ENCODE measurements around the gene C11orf71.
A peak's percentile ranks its signal among the peaks of the same experiment; 100 is the strongest.

C11orf71 gene

DNA sequence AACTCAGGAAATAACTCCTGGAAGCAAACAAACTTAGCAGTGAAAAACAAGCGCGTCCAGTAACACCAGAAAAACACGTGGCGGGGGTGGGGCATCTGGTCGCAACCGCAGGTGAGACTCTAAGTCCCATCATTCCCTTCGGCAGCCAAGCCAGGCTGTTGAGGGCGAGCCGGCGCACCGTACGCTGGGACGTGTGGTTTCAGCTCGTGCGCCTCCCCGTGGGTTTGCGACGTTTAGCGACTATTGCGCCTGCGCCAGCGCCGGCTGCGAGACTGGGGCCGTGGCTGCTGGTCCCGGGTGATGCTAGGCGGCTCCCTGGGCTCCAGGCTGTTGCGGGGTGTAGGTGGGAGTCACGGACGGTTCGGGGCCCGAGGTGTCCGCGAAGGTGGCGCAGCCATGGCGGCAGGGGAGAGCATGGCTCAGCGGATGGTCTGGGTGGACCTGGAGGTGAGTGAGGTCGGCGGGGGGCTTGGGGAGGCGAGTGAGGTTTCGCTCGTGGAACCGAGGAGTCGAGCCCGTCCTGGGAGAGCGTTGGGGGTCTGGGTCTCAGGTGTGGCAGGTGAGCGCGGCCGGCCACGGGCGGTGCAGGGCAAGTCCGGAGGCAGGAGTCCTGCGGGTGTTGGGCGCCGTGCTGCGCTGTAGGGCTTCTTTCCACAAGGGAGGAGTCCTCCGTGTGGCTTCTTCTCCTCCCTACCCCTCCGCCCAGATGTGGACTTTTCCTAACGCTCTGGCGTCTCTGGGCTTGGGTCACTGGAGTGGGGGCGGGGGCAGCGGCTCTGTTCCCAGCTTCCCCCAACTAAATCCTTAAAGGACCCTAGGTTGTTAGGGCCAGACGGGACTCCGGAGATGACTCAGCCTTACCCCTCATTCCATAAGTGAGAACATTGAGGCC lies 39.2 kb upstream of the C11orf71 start, which contains the start of gene REXO2:
TSS of gene REXO2 (plus strand) at position 239 of the 892 bp plus-strand sequence. CDS start at position 301, 62 bp downstream.
- H3K27me3 ChIP-seq (ENCODE audit: control insufficient read depth, insufficient read depth, low read length), result no peaks in the 10 kb centered on the region
- peak within 1 kb of the TSS; percentile 96 for H3K4me3 ChIP-seq (ENCODE audit: low read length)
- WGBS (ENCODE audit: insufficient coverage, insufficient read length), result no CpG with 5 or more reads among the region's 64 CpGs
- no peak within 1 kb of the TSS for H3K27ac ChIP-seq (ENCODE audit: low read length)
- H3K4me1 ChIP-seq (ENCODE audit: control insufficient read depth, insufficient read depth, low read length), result 0 out of 2 replicates have a peak, but pooled peaks cover 2% of the 10 kb centered on the region
- no peaks in the 10 kb centered on the region; the same call in 1 of the 2 replicates for H3K9me3 ChIP-seq (ENCODE audit: control insufficient read depth, insufficient read depth, low read length)
- DNase-seq (ENCODE audit: low read depth, low spot score), result peak; percentile 78
- H3K36me3 ChIP-seq (ENCODE audit: control insufficient read depth, insufficient read depth, low read length), result no peaks in the 10 kb centered on the region; the same call in 1 of the 2 replicates

DNA sequence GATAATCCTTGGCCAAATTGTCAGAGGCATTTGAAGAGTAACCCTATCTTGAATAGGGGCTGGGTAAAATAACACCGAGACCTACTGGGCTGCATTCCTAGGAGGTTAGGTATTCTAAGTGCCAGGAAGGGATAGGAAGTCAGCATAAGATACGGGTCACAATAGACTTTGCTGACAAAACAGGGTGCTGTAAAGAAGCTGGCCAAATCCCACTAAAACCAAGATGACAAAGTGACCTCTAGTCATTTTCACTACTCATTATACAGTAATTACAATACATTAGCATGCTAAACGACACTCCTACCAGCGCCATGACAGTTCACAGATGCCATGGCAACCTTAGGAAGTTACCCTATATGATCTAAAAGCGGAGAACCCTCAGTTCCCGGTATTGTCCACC lies 38.0 kb upstream of the C11orf71 start:
- no peaks in the 10 kb centered on the region for H3K27me3 ChIP-seq (ENCODE audit: control insufficient read depth, insufficient read depth, low read length)
- peak overlapping the region; percentile 5; the same call in 1 of the 2 replicates for H3K4me3 ChIP-seq (ENCODE audit: low read length)
- DNase-seq (ENCODE audit: low read depth, low spot score), result no peak
- H3K4me1 ChIP-seq (ENCODE audit: control insufficient read depth, insufficient read depth, low read length), result 0 out of 2 replicates have a peak, but pooled peaks cover 2% of the 10 kb centered on the region
- no peaks in the 10 kb centered on the region; the same call in 1 of the 2 replicates for H3K9me3 ChIP-seq (ENCODE audit: control insufficient read depth, insufficient read depth, low read length)
- H3K27ac ChIP-seq (ENCODE audit: low read length), result no peak overlapping the region
- WGBS (ENCODE audit: insufficient coverage, insufficient read length), result no CpG with 5 or more reads among the region's 6 CpGs
- no peaks in the 10 kb centered on the region for H3K36me3 ChIP-seq (ENCODE audit: control insufficient read depth, insufficient read depth, low read length)

DNA sequence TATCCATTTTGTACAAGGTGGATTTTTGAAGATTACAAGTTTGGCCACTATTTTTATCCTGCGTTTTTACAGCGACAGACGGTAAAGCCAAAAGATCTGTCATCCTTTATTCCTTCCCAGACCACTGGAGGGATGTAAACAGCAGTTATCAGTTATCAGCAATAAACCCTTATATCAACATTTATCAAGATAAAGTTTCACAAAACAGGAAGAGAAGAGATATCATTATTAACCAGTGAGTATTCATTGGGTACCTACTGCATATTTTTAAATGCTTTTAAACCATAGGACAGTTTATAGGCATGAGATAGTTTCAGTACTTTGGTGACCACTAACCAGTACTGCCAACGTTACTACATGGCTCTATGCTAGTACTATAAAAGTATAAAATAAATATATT lies 33.1 kb upstream of the C11orf71 start:
- H3K4me1 ChIP-seq (ENCODE audit: control insufficient read depth, insufficient read depth, low read length), result peaks cover 2% of the 10 kb centered on the region; the same call in 1 of the 2 replicates
- H3K9me3 ChIP-seq (ENCODE audit: control insufficient read depth, insufficient read depth, low read length), result no peaks in the 10 kb centered on the region
- no peaks in the 10 kb centered on the region for H3K27me3 ChIP-seq (ENCODE audit: control insufficient read depth, insufficient read depth, low read length)
- H3K36me3 ChIP-seq (ENCODE audit: control insufficient read depth, insufficient read depth, low read length), result no peaks in the 10 kb centered on the region
- no peak overlapping the region for H3K4me3 ChIP-seq (ENCODE audit: low read length)
- no peak for DNase-seq (ENCODE audit: low read depth, low spot score)
- no CpG with 5 or more reads among the region's 4 CpGs for WGBS (ENCODE audit: insufficient coverage, insufficient read length)
- no peak overlapping the region for H3K27ac ChIP-seq (ENCODE audit: low read length)

DNA sequence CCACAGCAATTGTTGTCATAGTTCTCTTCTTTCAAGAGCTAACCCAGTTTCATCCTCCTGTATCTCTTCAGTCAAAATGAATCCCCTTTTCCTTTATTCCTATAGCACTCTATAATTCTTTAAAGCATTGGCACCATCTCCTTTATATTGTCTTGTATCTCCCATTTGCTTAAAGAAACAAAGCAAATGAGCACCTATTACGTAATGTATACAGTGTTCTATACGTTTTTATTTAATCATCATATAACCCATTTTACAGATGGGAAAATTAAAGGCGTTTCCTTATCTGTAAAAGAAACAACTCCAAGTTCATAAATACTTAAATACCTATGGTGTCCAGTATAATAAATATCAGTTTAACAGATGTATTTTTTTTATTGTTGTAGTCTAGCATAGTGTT lies 32.6 kb upstream of the C11orf71 start:
- WGBS (ENCODE audit: insufficient coverage, insufficient read length), result no CpG with 5 or more reads among the region's 3 CpGs
- peaks cover 2% of the 10 kb centered on the region; the same call in 1 of the 2 replicates for H3K4me1 ChIP-seq (ENCODE audit: control insufficient read depth, insufficient read depth, low read length)
- no peak for DNase-seq (ENCODE audit: low read depth, low spot score)

DNA sequence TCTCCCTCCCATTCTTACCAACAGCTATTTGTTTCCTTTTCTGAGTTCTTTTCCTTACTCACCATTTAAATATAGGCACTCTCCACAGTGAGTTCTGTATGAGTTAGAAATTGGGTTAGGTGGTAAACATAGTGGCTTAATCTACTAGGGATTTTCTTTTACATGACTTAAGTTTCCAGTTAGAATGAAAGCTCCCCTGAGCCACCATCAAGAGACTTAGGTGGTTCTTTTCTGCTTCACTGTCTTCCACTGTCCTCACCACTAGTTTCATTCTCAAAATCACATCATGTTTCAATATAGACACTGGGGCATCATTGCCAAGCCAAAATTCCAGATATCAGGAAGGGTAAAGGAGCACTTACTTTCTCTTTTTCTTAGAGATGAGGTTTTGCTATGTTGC lies 30.0 kb upstream of the C11orf71 start:
- H3K27ac ChIP-seq (ENCODE audit: low read length), result no peak overlapping the region
- H3K9me3 ChIP-seq (ENCODE audit: control insufficient read depth, insufficient read depth, low read length), result no peaks in the 10 kb centered on the region
- H3K36me3 ChIP-seq (ENCODE audit: control insufficient read depth, insufficient read depth, low read length), result no peaks in the 10 kb centered on the region
- no peak overlapping the region for H3K4me3 ChIP-seq (ENCODE audit: low read length)
- DNase-seq (ENCODE audit: low read depth, low spot score), result no peak
- H3K27me3 ChIP-seq (ENCODE audit: control insufficient read depth, insufficient read depth, low read length), result no peaks in the 10 kb centered on the region
- peaks cover 2% of the 10 kb centered on the region; the same call in 1 of the 2 replicates for H3K4me1 ChIP-seq (ENCODE audit: control insufficient read depth, insufficient read depth, low read length)

More for the DNA sequence above, 32.6 kb upstream of the C11orf71 start:
- Histone ChIP-seq H3K27me3 (ENCODE audit: control insufficient read depth, insufficient read depth, low read length) (no peaks in the 10 kb centered on the region), H3K4me3 (ENCODE audit: low read length) (no peak overlapping the region), H3K36me3 (ENCODE audit: control insufficient read depth, insufficient read depth, low read length) (no peaks in the 10 kb centered on the region), H3K9me3 (ENCODE audit: control insufficient read depth, insufficient read depth, low read length) (no peaks in the 10 kb centered on the region), H3K27ac (ENCODE audit: low read length) (no peak overlapping the region)

DNA sequence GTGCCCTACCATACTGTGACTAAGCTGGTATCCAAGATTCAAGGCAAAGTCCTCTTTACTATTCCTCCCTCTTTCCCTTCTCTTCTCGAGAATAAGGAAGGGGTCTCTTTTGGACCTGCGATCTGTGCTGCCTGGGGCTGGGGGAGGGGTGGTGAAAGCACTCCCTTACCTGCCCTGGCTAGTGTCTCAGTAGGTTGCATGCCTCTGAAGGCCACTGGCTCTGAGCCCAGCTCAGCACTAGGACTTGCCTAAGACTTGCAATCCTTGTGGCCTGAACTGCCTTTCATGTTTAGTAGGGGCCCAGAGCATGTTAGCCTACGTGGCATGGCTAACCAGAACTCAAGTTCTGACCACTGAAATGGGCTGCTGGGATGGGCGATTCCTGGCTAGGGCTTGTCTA lies 26.0 kb upstream of the C11orf71 start:
- no peak for DNase-seq (ENCODE audit: low read depth, low spot score)
- 0 out of 2 replicates have a peak, but pooled peaks cover 2% of the 10 kb centered on the region for H3K4me1 ChIP-seq (ENCODE audit: control insufficient read depth, insufficient read depth, low read length)
- no peaks in the 10 kb centered on the region for H3K36me3 ChIP-seq (ENCODE audit: control insufficient read depth, insufficient read depth, low read length)
- H3K9me3 ChIP-seq (ENCODE audit: control insufficient read depth, insufficient read depth, low read length), result no peaks in the 10 kb centered on the region
- H3K27ac ChIP-seq (ENCODE audit: low read length), result no peak overlapping the region
- H3K27me3 ChIP-seq (ENCODE audit: control insufficient read depth, insufficient read depth, low read length), result no peaks in the 10 kb centered on the region
- no CpG with 5 or more reads among the region's 4 CpGs for WGBS (ENCODE audit: insufficient coverage, insufficient read length)
- H3K4me3 ChIP-seq (ENCODE audit: low read length), result no peak overlapping the region

DNA sequence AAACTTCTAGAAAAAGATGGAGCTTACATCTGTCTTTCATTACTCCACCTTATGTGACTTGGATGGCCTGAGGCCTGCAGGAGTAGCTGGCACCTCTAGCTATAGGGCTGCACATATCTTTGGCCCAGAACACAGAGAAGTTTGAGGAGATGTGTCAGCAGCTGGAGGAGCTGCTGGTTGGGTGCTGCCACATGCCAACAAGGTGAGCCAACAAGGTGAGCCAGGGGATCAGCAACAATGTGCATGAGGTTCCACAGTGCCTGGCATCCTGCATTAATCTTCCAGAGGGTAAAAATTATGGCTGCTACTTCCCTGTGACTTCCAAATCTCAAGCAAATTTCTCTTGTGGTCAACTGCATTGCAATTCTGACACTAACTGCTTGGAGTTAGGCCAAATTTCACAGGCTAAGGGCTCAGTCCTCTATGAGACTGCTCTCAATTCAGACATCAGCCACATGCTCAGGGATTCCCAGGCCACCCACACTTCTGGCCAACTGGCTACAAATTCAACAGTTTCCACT lies 16.2 kb upstream of the C11orf71 start:
- no peak for DNase-seq (ENCODE audit: low read depth, low spot score)
- Histone ChIP-seq H3K27ac (ENCODE audit: low read length) (no peak overlapping the region), H3K9me3 (ENCODE audit: control insufficient read depth, insufficient read depth, low read length) (no peaks in the 10 kb centered on the region), H3K4me1 (ENCODE audit: control insufficient read depth, insufficient read depth, low read length) (0 out of 2 replicates have a peak, but pooled peaks cover 1% of the 10 kb centered on the region), H3K4me3 (ENCODE audit: low read length) (no peak overlapping the region), H3K27me3 (ENCODE audit: control insufficient read depth, insufficient read depth, low read length) (no peaks in the 10 kb centered on the region), H3K36me3 (ENCODE audit: control insufficient read depth, insufficient read depth, low read length) (no peaks in the 10 kb centered on the region)

DNA sequence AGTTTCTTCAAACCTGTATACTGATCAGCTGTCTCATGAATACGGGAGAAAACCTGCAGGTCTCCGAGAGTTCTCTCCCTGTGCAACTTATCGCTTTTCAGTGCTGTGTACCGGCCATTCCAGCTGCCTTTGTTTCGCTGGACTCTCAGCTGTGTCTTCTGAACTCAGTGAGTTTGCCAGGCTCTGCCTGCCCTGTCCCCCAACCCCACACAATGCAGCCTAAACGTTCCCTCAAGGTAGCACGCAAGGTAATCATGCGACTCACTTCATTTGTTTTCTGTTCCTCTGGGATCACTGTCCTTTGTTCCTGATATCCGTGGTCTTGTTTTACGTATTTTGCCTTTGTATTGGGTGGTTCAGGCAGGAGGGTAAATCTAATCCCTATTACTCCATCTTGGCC lies 13.6 kb upstream of the C11orf71 start:
- no CpG with 5 or more reads among the region's 10 CpGs for WGBS (ENCODE audit: insufficient coverage, insufficient read length)
- Histone ChIP-seq H3K36me3 (ENCODE audit: control insufficient read depth, insufficient read depth, low read length) (no peaks in the 10 kb centered on the region), H3K9me3 (ENCODE audit: control insufficient read depth, insufficient read depth, low read length) (no peaks in the 10 kb centered on the region)

DNA sequence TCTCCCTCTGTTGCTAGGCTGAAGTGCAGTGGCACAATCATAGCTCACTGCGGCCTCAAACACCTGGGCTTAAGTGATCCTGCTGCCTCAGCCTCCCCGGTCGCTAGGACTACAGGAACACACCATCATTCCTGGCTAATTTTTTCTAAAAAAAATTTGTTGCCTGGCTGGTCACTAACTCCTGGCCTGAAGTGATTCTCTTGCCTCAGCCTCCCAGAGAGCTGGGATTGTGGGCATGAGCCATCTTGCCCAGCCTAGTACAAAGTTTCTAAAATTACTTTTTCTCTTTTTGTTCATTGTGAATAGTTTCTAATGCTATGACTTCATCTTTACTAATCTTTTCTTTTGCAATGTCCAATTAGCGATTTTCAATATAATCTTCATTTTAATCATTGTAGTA lies 12.6 kb upstream of the C11orf71 start:
- Histone ChIP-seq H3K4me1 (ENCODE audit: control insufficient read depth, insufficient read depth, low read length) (0 out of 2 replicates have a peak, but pooled peaks cover 1% of the 10 kb centered on the region), H3K4me3 (ENCODE audit: low read length) (no peak overlapping the region), H3K36me3 (ENCODE audit: control insufficient read depth, insufficient read depth, low read length) (no peaks in the 10 kb centered on the region), H3K27me3 (ENCODE audit: control insufficient read depth, insufficient read depth, low read length) (no peaks in the 10 kb centered on the region), H3K27ac (ENCODE audit: low read length) (no peak overlapping the region), H3K9me3 (ENCODE audit: control insufficient read depth, insufficient read depth, low read length) (no peaks in the 10 kb centered on the region)
- DNase-seq (ENCODE audit: low read depth, low spot score), result no peak
- no CpG with 5 or more reads among the region's 4 CpGs for WGBS (ENCODE audit: insufficient coverage, insufficient read length)

More for the DNA sequence above, 13.6 kb upstream of the C11orf71 start:
- no peak for DNase-seq (ENCODE audit: low read depth, low spot score)
- Histone ChIP-seq H3K27me3 (ENCODE audit: control insufficient read depth, insufficient read depth, low read length) (no peaks in the 10 kb centered on the region), H3K4me1 (ENCODE audit: control insufficient read depth, insufficient read depth, low read length) (0 out of 2 replicates have a peak, but pooled peaks cover 1% of the 10 kb centered on the region), H3K27ac (ENCODE audit: low read length) (no peak overlapping the region), H3K4me3 (ENCODE audit: low read length) (no peak overlapping the region)

DNA sequence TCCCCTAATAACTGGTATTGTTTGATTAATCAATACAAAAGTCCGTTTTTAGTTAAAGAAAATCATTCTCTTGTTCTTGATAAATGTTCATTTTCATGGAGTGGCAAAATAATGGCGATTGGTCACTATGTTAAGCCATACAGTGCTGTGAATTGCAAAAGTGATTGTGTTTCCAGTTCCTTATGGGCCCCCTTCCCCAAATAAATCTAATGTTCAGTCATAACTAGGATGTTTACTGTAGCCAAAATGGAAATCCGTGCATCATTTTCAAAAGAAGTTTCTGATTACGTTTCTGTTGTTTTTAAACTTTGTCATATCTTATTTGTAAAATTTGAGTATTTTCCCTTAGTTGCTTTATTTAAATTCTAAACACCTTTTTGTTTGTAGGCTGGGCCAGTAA lies 1.0 kb upstream of the C11orf71 start:
- DNase-seq (ENCODE audit: low read depth, low spot score), result no peak

More for the DNA sequence above, 1.0 kb upstream of the C11orf71 start:
- no CpG with 5 or more reads among the region's 4 CpGs for WGBS (ENCODE audit: insufficient coverage, insufficient read length)
- H3K27ac ChIP-seq (ENCODE audit: low read length), result no peak overlapping the region
- H3K4me3 ChIP-seq (ENCODE audit: low read length), result peak overlapping the region; percentile 33; the same call in 1 of the 2 replicates
- no peaks in the 10 kb centered on the region for H3K4me1 ChIP-seq (ENCODE audit: control insufficient read depth, insufficient read depth, low read length)
- H3K9me3 ChIP-seq (ENCODE audit: control insufficient read depth, insufficient read depth, low read length), result no peaks in the 10 kb centered on the region
- H3K36me3 ChIP-seq (ENCODE audit: control insufficient read depth, insufficient read depth, low read length), result peaks cover 3% of the 10 kb centered on the region; the same call in 1 of the 2 replicates
- no peaks in the 10 kb centered on the region for H3K27me3 ChIP-seq (ENCODE audit: control insufficient read depth, insufficient read depth, low read length)

Measured in iPS DF 6.9 (cell line).